HepG2 (cell line): Measurements from ENCODE around the gene NCOA6. TPM values are rescaled to one million over a fixed set of nuclear protein-coding genes. Genes with fewer than 3 reads are reported as not detected.

Source experiments
- ARHGAP35 ChIP-seq: sonication (generic); formaldehyde crosslinking; IDR thresholded peaks from 2 replicates; pipeline ENCODE4 v1.9.0; 2022; ENCODE audit warnings: mild to moderate bottlenecking, inconsistent platforms, moderate library complexity, missing genetic modification reagents, borderline replicate concordance
- DNMT3B ChIP-seq: conservative IDR thresholded peaks from 2 replicates; pipeline ENCODE4 v1.6.1; 2016; ENCODE audit warnings: missing biosample characterization, control low read depth
- ETV6 ChIP-seq: sonication (generic); formaldehyde crosslinking; conservative IDR thresholded peaks from 2 replicates; pipeline ENCODE4 v1.4.0; 2020; ENCODE audit warnings: missing genetic modification reagents
- FOSL2 ChIP-seq: sonication (generic); formaldehyde crosslinking; IDR thresholded peaks from 2 replicates; pipeline ENCODE4 v1.4.0; 2020; ENCODE audit warnings: missing genetic modification reagents
- HES4 ChIP-seq: sonication (generic); formaldehyde crosslinking; IDR thresholded peaks from 2 replicates; pipeline ENCODE4 v1.9.0; 2021; ENCODE audit warnings: mild to moderate bottlenecking, missing genetic modification reagents, borderline replicate concordance
- KDM5A ChIP-seq: fragments of 200-600 bp; sonication (generic); IDR thresholded peaks from 2 replicates; pipeline ENCODE4 v1.7.0; 2018; ENCODE audit warnings: antibody characterized with exemption, mild to moderate bottlenecking, low read length, borderline replicate concordance
- SNRNP70 ChIP-seq: fragments of 200-400 bp; formaldehyde crosslinking; IDR thresholded peaks from 2 replicates; pipeline ENCODE4 v1.6.1; 2017; ENCODE audit warnings: mild to moderate bottlenecking, low read depth, low read length, moderate library complexity
- WIZ ChIP-seq: sonication (generic); formaldehyde crosslinking; IDR thresholded peaks from 2 replicates; pipeline ENCODE4 v1.5.1; 2020; ENCODE audit warnings: mild to moderate bottlenecking, missing genetic modification reagents
- ZNF138 ChIP-seq: sonication (generic); formaldehyde crosslinking; IDR thresholded peaks from 2 replicates; pipeline ENCODE4 v1.5.0; 2020; ENCODE audit warnings: mild to moderate bottlenecking, low read depth, missing genetic modification reagents
- ZNF256 ChIP-seq: sonication (generic); formaldehyde crosslinking; conservative IDR thresholded peaks from 2 replicates; pipeline ENCODE4 v1.4.0; 2020; ENCODE audit warnings: missing genetic modification reagents
- ZNF260 ChIP-seq: sonication (generic); formaldehyde crosslinking; IDR thresholded peaks from 2 replicates; pipeline ENCODE4 v1.4.0; 2020; ENCODE audit warnings: missing genetic modification reagents, low read depth, mild to moderate bottlenecking, borderline replicate concordance
- ZNF616 ChIP-seq: sonication (generic); formaldehyde crosslinking; IDR thresholded peaks from 2 replicates; pipeline ENCODE4 v1.5.0; 2020; ENCODE audit warnings: low read depth, mild to moderate bottlenecking, missing genetic modification reagents
- ZNF773 ChIP-seq: sonication (generic); formaldehyde crosslinking; IDR thresholded peaks from 2 replicates; pipeline ENCODE4 v1.4.0; 2020; ENCODE audit warnings: missing genetic modification reagents, borderline replicate concordance
- ZSCAN31 ChIP-seq: sonication (generic); formaldehyde crosslinking; IDR thresholded peaks from 2 replicates; pipeline ENCODE4 v1.5.0; 2020; ENCODE audit warnings: low read depth, mild to moderate bottlenecking, missing genetic modification reagents
- polyA plus RNA-seq, 8 experiments: library from polyadenylated mRNA; depleted of rRNA in 3 of 8; stranded (reverse) in 7 of 8; unstranded in 1 of 8; fragments of >200 nt; fragmentation: Illumina TruSeq in 4 of 8; extraction: Trizol in 4 of 8; gene quantifications; 2 replicates each; pipeline versions ENCODE4 v1.2.1 to v1.2.3, GENCODE V29; 2011 to 2016; ENCODE audit warnings: low read depth in 4 of 8, missing spikeins in 1 of 8, mixed read lengths in 1 of 8; ENCODE audit not compliant: insufficient read depth in 1 of 8
- total RNA-seq, 5 experiments: library from RNA; depleted of rRNA; stranded (reverse); fragments of >200 nt; fragmentation: Illumina TruSeq; extraction: Trizol; gene quantifications; 2 replicates each; pipeline ENCODE4 v1.2.3, GENCODE V29; 2016; ENCODE audit warnings: low read depth in 1 of 5
- TF ChIP-seq, protein P1 (sequence below): sonication (generic); formaldehyde crosslinking; IDR thresholded peaks from 2 replicates; pipeline ENCODE4 v1.8.0; 2022; ENCODE audit warnings: missing genetic modification reagents, mild to moderate bottlenecking, moderate library complexity, borderline replicate concordance
- TF ChIP-seq, protein P2 (sequence below): sonication (generic); formaldehyde crosslinking; IDR thresholded peaks from 2 replicates; pipeline ENCODE4 v1.5.0; 2020; ENCODE audit warnings: missing genetic modification reagents, mild to moderate bottlenecking, borderline replicate concordance
- TF ChIP-seq, protein P3 (sequence below): sonication (generic); formaldehyde crosslinking; IDR thresholded peaks from one replicate; pipeline ENCODE4 v1.5.1; 2020; ENCODE audit warnings: mild to moderate bottlenecking, missing genetic modification reagents; ENCODE audit errors: not compliant biosample characterization

The NCOA6 gene
- total and polyA plus RNA-seq, 2 of the 13 experiments (the other 11 are each of a cell fraction or from before 2014, with no cell fraction given) = 11.2 to 29.3 TPM

DNA sequence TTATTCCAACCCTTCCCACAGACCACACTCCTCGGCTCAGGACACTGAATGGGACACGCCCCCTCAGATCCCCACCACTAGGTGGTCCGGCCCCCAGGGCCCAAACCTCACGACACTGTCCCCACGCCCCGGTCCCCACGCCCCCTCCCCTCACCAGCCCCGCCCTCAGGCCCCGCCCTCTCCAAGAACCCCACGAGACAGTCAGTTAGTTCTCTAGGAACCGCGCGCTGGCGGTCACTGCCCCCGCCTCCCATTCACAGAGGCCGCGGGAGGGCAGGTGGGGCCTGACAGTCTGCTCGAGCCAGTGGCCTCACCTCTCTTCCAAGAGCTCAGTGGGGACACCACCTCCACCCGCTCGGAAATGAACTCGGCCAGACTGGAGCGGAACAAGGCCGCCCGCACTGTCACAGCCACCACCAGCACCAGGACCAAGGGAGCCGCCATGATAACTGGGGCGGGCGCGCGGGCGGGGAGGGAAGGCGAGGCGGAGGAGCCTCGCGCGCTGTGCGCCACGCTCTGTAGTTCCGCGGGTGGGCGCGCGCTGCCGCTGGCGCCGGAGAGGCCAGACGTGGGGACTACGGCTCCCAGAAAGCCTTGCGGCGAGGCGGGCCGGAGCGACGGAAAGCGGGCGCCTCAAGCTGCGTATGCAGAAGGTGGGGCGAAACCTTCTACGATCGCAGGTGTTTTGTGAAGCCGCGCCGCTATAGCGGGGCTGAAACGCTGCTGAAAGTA, 148.6 kb downstream of the NCOA6 start, which contains the start of gene PIGU (continued):
- TF ChIP-seq DNMT3B (CRISPR knock-in tag) (peak; percentile 94; the same call in 1 of the 2 replicates), WIZ (CRISPR knock-in tag) (peak; percentile 91), ZNF138 (CRISPR knock-in tag) (peak; percentile 80; the same call in 1 of the 2 replicates), KDM5A (peak; percentile 88), ZNF616 (CRISPR knock-in tag) (peak; percentile 65; the same call in 1 of the 2 replicates), ZNF256 (no peak), FOSL2 (CRISPR knock-in tag) (peak; percentile 67; the same call in 1 of the 2 replicates), ZNF773 (CRISPR knock-in tag) (peak; percentile 76; the same call in 1 of the 2 replicates), ARHGAP35 (CRISPR knock-in tag) (peak; percentile 98; the same call in 1 of the 2 replicates), ETV6 (CRISPR knock-in tag) (peak; percentile 86; the same call in 1 of the 2 replicates), SNRNP70 (no peak), HES4 (peak; percentile 97), ZSCAN31 (CRISPR knock-in tag) (peak; percentile 92), ZNF260 (CRISPR knock-in tag) (no peak)
- TF ChIP-seq, protein P1, sequence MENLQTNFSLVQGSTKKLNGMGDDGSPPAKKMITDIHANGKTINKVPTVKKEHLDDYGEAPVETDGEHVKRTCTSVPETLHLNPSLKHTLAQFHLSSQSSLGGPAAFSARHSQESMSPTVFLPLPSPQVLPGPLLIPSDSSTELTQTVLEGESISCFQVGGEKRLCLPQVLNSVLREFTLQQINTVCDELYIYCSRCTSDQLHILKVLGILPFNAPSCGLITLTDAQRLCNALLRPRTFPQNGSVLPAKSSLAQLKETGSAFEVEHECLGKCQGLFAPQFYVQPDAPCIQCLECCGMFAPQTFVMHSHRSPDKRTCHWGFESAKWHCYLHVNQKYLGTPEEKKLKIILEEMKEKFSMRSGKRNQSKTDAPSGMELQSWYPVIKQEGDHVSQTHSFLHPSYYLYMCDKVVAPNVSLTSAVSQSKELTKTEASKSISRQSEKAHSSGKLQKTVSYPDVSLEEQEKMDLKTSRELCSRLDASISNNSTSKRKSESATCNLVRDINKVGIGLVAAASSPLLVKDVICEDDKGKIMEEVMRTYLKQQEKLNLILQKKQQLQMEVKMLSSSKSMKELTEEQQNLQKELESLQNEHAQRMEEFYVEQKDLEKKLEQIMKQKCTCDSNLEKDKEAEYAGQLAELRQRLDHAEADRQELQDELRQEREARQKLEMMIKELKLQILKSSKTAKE (CRISPR knock-in tag) = peak; percentile 60; the same call in 1 of the 2 replicates
- TF ChIP-seq, protein P2, sequence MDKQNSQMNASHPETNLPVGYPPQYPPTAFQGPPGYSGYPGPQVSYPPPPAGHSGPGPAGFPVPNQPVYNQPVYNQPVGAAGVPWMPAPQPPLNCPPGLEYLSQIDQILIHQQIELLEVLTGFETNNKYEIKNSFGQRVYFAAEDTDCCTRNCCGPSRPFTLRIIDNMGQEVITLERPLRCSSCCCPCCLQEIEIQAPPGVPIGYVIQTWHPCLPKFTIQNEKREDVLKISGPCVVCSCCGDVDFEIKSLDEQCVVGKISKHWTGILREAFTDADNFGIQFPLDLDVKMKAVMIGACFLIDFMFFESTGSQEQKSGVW (CRISPR knock-in tag) = no peak
- TF ChIP-seq, protein P3, sequence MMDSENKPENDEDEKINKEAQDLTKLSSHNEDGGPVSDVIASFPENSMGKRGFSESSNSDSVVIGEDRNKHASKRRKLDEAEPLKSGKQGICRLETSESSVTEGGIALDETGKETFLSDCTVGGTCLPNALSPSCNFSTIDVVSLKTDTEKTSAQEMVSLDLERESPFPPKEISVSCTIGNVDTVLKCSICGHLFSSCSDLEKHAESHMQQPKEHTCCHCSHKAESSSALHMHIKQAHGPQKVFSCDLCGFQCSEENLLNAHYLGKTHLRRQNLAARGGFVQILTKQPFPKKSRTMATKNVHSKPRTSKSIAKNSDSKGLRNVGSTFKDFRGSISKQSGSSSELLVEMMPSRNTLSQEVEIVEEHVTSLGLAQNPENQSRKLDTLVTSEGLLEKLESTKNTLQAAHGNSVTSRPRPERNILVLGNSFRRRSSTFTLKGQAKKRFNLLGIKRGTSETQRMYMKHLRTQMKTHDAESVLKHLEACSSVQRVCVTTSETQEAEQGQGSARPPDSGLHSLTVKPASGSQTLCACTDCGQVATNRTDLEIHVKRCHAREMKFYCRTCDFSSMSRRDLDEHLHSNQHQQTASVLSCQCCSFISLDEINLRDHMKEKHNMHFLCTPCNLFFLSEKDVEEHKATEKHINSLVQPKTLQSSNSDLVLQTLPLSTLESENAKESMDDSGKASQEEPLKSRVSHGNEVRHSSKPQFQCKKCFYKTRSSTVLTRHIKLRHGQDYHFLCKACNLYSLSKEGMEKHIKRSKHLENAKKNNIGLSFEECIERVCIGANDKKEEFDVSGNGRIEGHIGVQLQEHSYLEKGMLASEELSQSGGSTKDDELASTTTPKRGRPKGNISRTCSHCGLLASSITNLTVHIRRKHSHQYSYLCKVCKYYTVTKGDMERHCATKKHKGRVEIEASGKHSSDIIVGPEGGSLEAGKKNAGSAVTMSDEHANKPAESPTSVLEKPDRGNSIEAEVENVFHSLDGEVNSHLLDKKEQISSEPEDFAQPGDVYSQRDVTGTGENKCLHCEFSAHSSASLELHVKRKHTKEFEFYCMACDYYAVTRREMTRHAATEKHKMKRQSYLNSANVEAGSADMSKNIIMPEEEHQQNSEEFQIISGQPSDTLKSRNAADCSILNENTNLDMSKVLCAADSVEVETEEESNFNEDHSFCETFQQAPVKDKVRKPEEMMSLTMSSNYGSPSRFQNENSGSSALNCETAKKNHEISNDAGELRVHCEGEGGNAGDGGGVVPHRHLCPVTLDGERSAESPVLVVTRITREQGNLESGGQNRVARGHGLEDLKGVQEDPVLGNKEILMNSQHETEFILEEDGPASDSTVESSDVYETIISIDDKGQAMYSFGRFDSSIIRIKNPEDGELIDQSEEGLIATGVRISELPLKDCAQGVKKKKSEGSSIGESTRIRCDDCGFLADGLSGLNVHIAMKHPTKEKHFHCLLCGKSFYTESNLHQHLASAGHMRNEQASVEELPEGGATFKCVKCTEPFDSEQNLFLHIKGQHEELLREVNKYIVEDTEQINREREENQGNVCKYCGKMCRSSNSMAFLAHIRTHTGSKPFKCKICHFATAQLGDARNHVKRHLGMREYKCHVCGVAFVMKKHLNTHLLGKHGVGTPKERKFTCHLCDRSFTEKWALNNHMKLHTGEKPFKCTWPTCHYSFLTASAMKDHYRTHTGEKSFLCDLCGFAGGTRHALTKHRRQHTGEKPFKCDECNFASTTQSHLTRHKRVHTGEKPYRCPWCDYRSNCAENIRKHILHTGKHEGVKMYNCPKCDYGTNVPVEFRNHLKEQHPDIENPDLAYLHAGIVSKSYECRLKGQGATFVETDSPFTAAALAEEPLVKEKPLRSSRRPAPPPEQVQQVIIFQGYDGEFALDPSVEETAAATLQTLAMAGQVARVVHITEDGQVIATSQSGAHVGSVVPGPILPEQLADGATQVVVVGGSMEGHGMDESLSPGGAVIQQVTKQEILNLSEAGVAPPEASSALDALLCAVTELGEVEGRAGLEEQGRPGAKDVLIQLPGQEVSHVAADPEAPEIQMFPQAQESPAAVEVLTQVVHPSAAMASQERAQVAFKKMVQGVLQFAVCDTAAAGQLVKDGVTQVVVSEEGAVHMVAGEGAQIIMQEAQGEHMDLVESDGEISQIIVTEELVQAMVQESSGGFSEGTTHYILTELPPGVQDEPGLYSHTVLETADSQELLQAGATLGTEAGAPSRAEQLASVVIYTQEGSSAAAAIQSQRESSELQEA (CRISPR knock-in tag) = peak; percentile 66
